Fibroblast of mammary gland (primary cell): ENCODE results near the gene MBOAT7.

Source experiments
- DNase-seq: peaks from one replicate; pipeline ENCODE4 v3.0.0-alpha.2; 2010; ENCODE audit warnings: low read depth
- H3K4me3 ChIP-seq: 2 replicates; pipeline ENCODE4 v1.5.1; 2011; ENCODE audit warnings: low read depth, mild to moderate bottlenecking, low read length, moderate library complexity; ENCODE audit not compliant: control insufficient read depth
- CTCF ChIP-seq: conservative IDR thresholded peaks from 2 replicates; pipeline ENCODE4 v1.5.1; 2011; ENCODE audit warnings: low read depth, low read length, inconsistent platforms; ENCODE audit not compliant: control insufficient read depth, insufficient read depth

The MBOAT7 gene

DNA sequence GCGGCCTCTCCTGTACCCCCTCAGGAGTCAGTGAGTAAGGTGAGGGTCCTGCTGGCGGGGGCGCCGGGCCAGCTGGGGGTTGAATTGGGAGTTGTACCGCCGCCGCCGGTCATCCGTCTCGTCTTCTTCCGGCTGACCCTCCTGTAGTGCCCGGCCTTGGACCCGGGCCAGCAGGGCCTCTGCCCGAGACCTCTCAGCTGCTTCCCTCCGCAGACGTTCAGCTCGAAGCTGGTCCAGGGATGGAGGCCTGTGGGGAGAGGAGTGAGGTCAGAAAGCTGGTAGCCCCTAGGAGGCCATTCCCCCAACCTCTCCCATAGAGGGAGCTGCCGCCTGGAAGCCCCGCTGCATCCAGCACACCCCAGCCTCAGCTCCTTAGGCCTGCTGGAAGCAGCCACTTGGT lies 33.7 kb downstream of the MBOAT7 start:
- no peak for TF ChIP-seq CTCF
- H3K4me3 ChIP-seq: no peak overlapping the region
- no peak for DNase-seq

DNA sequence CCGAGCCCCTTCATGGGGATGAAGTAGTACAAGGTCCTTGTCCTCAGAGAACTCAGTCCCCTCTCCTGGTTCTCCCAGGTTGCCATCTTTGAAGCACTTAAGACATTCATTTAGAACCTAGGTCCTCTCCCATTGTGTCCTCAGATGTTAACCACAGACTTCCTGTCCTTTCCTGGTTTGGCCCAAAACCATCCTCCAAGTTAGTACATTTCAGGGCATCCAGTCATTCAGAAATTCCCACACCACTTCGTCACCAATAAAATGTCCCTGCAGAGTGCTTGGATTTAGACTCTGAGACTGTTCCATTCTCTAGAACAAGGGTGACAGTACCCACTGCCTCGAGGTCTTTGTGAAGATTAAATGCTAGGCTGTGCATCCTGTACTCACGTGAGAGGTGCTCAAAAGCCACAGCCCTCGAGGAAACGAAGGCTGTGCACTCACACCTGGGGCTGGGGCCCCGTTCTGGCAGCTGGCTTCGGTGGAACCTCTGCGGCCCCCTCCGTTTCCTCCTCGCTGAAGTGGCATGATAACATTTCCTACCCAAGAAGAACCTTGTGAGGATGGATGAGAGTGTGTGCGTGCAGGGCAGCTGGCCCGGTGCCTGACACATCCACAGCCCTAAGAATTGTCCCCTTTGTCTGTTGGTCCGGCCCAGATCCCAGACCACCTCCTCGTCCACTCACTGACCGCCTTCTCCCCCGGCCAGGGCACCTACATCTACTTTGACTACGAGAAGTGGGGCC lies 34.6 kb downstream of the MBOAT7 start:
- DNase-seq: peak; percentile 83
- no peak for TF ChIP-seq CTCF
- H3K4me3 ChIP-seq: no peak overlapping the region

DNA sequence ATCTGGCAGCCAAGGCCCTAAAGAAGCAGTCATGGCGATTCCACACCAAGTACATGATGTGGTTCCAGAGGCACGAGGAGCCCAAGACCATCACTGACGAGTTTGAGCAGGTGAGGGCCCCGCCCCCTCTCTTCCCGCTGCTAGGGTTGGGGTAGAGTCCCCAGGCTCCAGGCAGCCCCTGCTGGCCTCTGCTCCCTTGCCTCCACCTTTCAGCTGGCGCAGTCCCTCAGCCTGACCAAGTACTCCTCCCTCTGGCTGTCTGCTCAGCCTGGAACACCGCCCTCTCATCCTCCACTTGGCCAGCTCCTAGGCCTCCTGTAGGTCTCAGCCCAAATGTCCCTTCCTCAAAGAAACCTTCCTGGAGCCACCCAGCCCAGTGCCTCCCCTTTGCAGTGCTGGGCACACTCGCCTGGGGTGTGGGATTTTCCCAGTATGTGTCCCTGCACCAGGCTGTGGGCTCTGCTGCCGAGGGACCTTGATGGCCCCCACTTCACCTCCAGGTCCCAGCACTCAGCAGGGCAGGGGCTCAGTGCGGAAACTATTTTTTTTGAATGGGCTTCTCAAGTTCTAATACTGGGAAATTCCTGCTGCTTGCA lies 35.6 kb downstream of the MBOAT7 start:
- H3K4me3 ChIP-seq: no peak overlapping the region
- no peak for TF ChIP-seq CTCF
- DNase-seq: peak; percentile 33

GRCh38 chr19:54152878-54153524 lies 36.4 kb downstream of the MBOAT7 start:
- H3K4me3 ChIP-seq: no peak overlapping the region
- peak; percentile 67 for DNase-seq
- no peak for TF ChIP-seq CTCF

DNA sequence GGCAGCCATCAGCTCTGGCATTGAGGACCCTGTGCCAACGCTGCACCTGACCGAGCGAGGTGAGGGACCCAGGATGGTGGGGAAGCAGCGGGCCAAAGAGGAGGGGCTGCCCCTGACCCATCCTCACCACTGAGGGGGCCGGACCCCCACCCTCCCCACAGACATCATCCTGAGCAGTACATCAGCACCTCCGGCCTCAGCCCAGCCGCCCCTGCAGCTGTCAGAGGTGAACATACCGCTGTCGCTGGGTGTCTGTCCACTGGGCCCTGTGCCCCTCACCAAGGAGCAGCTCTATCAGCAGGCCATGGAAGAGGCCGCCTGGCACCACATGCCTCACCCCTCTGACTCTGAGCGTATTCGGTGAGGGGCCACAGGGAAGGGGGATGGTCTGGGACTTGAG lies 37.1 kb downstream of the MBOAT7 start:
- DNase-seq: no peak
- TF ChIP-seq CTCF: no peak
- H3K4me3 ChIP-seq: no peak overlapping the region

- no peak overlapping the region for H3K4me3 ChIP-seq
- TF ChIP-seq CTCF: no peak
- no peak for DNase-seq
Measured at GRCh38 chr19:54151362-54152035, 37.9 kb downstream of the MBOAT7 start.
